ENCODE measurements around the gene MDP1.
A peak's percentile ranks its signal among the peaks of the same experiment; 100 is the strongest.

Gene MDP1

DNA sequence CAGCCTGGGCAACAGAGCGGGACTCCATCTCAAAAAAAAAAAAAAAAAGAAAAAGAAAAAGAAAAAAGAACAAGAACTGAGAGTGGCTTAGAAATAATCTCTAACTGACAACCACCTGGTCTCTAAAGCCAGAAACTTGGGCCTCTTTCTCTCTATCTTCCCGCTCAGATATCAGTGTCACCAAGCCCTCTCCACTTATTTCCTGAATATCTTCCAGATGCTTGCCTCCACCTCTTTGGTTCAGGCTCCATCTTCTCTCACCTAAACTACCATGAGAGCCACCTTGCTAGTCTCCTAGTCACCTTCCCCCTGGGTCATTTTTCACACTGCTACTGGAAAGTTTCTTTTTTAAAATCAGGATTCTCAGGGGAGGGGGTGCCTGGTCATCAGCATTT, 18.8 kb downstream of the MDP1 start:
- DNase-seq: no peak

DNA sequence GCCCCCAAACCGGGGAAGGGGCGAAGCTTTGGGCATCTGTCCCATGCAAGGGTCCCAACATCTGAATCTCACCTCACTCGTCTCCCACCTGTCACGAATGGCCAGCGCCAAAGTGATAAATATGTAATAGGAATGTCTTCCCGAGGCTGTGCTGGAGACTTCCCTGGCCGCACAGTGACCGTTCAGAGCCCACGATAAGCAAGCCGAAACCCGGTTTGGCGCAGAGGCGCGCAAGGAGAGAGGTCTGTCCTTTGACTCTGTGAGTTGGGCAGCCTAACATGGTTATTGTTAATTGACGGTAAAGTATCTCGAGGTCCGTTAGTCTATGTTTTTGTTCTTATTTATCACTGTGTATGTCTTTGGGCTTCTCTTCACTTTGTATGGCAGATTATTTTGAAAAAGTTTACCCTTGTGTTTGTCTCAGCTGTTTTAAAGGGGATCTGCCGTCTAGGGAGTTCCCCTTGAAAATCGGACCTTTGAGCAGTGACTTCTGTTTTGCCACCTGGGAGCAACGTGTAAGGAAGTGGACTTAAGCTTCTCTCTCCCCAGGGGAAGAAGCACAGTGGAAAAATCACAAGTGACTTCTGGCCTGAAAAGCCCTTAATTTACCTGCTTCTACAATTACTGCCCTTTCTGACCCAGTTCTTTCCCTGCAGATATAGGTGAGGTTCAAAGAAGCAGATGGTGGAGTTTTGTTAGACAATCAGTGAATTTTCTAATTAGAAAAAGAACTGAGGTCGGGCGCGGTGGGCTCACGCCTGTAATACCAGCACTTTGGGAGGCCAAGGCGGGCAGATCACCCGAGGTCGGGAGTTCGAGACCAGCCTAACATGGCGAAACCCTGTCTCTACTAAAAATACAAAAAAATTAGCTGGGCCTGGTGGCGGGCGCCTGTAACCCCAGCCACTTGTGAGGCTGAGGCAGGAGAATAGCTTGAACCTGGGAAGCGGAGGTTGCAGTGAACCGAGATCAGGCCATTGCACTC, 19.5 kb downstream of the MDP1 start:
- DNase-seq: no peak

DNA sequence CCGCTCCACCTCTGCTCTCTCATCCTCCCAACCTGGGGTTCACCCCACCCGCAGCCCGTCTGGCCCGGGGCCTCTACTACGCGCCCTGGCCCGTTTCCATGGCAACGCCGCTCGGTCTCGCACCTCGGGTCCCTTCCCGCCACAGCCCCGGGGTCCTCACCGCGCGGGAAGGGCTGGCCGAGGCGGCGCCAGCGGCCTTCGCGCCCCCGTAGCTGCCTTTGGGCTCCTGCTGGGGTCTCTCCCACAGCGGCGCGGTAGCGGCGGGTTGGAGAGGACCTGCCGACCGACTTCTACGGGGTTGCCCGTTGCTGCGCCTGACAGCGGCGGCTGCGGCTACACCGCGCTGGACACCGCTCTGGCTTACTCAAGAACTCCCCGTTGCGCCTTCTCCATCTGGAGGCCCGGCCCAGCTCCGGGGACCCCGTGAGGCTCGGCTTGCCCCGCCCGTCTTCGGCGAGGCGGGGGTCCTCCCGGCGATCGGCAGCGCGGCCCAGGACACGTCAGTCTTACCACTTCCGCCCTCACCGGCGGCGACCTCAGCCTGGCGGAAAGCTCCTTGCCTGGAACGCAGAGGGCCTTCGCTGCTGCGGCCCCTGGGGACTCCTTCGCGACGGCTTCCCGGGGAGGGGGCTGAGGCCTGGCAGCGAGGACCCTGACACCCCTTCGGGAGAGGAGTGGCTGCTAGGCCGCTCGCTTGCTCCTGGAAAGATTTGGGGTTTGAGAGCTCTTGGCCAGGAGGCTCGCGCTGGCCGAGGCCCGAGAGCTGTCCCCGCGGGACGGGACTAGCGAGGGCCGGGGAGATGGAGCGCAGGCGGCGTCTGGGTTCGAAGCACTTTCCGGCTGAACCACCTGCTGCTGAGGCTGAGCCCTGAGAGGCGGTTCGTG, 20.4 kb downstream of the MDP1 start, which contains the start of gene TM9SF1:
TM9SF1 (minus strand) TSS at position 256 of the 885 bp plus-strand sequence. CDS start 422 bp downstream, outside the sequence.
- peak; percentile 92 to 93 for DNase-seq

DNA sequence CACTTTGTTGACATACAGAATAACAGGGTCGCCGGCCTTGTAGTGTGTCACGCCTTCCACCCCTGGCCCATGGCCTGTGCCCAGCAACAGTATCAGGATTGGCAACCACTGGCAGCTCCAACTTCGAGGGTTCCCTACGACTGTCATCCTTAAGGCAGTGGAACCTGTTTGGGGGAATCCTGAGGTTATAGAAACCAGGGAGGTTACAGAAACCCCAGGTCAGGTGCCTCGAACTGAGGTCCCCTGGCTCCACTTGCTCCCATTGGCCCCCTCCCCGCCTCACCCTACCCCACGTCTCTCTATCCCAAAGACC, 21.0 kb downstream of the MDP1 start:
- DNase-seq: no peak

DNA sequence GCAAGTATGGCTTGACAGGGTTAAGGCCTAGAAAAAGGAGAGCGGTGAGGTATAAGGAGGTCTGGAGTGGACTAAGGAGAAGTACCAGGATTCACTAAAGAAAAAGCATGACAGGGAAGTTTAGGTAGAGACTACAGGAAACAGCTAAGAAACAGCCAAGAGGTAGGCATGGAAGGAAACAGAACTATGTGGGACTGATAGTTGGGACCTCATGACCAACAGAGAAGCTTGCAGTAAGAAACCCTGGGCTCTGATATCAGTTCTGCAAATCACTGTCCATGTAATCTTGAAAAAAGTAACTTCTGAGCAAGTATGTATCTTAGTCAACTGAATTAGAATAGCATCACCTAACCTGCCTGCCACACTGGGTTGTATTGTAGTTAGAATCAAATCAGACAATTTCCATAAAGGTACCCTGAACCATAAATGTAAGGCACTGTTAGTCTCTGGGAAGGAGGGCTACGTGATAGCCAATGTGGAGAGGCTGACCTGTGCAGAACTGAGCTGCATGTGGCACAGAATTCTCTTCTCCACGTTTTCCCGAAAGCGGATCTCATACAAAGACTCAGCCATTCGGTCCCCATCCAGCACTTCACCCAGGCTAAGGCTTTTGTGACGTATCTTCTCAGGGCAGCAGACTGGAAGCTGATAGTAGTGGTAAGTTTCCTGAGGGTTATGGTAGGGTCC, 21.5 kb downstream of the MDP1 start:
- DNase-seq: no peak

DNA sequence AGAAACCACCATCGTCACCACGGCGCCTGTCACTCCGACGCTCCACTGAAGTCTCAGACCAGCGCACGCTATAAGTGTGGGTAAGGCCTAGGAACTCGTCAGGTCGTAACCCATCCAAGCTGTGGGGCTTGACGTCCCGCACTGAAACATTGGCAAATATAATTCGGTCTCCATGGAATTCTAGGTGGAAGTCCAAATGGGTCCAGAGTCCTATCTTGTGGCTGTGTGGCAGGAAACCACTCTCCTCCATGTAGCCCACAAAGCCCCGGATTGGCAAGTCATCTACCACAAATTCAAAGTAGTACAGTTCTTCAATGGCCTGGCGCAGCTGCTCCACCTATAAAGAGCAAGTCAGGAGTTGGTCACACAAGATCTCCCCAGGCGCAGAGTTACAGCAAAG, 22.9 kb downstream of the MDP1 start:
- DNase-seq: no peak

DNA sequence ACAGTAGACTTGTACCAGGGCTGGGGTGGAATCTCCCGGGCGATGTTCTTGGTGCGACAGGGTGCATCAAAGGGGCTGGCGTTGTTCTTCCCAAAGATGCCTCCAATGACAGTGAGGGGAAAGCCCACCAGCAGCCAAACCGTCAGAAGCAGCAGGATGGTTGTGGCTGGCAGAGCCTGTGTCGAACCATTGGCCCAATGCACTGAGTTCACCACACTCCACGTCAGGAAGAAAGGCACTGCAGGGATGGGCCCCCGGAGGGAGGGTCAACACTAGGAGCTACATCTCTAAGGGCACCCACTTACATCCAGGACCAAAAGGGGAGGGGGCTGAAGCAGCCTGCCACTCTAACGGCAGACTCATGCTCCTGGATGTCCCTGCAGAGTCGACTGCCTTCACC, 25.4 kb downstream of the MDP1 start:
- DNase-seq: no peak

DNA sequence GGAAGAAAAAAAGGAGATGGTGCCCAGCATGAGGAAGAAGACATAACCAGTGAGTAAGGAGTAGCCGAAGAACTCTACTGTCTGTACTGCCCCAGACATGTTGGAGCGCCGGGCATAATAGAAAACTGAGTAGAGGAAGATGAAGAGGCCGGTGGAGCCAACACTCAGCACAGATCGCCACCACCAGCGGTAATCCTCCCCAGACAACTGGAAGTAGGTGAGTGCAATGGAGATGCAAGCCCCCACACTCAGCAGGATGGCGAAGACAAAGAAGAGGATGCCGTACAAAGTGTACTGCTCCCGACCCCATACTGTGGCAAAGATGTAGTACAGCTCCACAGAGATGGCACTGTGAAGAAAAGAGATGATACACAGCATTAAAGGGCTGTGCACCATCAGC, 26.4 kb downstream of the MDP1 start:
- DNase-seq: no peak

DNA sequence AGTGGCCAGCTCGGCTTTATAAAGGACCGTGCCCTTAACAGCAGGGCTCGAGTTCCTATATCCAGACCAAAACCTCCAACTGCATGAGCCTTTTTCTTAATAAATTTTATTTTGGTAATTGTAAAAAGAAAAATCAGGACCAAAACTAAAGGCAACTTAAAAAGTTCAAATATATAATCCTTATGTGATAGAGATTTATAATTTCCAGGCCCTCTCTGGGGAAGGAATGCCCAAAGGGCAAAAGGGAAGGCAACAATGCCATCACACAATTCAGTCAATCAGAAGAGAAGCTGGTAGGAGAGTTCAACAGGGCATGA, 26.8 kb downstream of the MDP1 start:
- no peak for DNase-seq

DNA sequence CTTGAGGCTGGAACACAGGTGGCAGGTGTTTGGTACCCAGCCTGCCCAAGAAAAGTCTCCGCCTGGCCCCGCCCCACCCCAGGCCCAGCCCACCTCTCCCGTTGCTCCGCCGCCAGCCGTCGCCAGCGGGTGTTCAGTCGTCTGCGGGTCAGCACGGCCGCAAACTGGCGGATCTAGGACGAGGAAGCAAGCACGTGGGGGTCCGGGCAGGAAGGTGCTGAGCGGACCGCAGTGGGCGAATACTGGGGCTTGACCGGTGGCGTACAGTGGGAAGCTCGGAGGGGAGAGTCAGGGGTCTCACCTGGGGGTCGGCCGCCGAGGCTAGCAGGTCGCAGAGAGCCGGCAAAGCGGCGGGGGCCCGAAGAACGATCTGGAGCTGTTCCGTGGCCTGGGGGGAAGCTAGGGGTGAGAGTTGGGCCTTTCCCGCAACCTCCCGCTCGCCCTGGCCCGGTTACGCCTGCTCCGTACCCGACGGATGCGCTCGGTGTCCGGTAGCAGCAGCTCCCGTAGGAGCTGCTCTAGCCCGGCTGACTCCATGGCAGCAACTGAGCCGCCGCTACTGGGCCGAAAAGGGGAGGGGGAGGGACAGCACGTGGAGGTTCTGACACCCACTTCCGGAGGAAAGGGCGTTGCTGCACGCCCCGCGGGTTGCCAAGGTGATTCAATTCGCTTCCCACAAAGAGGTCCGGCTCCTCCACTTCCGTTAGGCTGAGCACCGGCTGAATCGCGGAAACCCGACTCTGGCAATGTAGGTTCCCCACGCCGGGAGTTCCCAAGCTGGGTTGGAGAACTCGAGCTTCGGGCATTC, 27.4 kb downstream of the MDP1 start, which contains the start of gene IPO4:
IPO4 (minus strand) TSS at position 566 of the 808 bp plus-strand sequence; CDS start at position 537, 29 bp downstream.
- DNase-seq: peak; percentile 97

DNA sequence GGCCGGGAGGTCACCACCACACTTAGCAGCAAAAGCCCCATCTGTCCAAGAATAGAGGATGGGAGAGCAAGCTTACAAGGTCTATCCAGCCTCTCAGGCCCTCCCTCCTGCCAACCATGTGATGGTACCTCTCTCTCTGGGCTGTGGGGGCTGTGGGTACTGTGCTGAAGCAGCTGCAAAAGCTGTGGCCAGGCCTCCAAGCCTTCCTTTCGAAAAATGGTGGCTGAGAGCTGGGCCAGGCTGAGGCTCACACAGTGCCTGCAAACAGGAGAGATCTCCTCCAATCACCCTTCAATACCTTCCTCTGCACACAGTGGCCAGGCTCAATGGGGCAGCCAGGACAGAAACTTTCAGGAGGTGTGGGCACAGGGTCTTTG, 28.3 kb downstream of the MDP1 start:
- DNase-seq: no peak

DNA sequence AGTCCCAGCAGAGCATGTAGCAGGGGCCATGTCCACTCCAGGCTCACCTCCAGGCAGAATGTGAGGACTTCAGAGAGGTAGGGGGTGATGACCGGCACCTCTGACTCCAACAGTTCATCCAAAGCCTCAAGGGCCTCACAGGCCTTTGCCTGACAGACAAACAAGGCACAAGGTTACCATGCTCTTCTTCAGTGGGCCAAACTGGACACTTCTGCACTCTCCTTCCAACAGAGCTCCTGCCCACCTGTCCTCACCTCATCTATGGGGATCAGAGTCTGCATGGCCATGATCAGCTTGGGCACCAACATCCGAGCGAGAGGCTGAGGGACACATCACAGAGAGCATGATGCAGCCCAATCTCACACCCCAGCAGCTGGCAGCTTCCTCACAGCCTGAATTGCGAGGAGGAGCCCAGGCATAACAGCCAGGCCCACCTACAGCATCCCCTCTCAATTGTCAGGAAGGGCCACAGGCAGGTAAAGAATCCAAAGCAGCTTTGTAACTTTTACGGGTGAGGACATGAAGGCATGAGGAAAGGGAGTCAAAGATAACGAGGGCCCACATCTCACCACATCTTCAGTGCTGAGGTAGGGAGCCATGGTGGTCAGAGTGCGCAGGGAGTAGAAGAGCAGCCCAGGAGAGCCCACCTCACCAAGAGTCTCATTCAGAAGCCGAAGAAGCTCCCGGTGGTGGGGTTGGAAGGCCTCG, 28.9 kb downstream of the MDP1 start:
- no peak for DNase-seq

DNA sequence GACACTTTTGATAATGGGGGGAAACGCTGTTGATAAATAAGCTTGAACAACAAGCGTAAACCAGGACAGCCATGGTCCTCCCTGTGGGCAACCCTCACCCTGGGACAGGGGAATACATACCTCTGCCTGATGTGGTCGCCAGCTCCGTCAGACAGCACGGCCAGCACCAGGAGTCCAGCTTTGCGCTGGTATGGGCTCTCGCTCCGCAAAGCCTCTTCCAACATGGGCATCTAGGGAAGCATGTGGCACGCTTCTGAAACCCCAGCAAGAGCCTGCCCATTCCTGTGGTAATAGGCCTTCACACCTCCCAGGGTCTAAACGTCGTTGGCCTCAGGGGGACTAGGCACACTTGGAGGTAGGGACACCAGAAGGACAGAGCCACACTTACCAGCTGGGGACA, 30.1 kb downstream of the MDP1 start:
- DNase-seq: no peak

DNA sequence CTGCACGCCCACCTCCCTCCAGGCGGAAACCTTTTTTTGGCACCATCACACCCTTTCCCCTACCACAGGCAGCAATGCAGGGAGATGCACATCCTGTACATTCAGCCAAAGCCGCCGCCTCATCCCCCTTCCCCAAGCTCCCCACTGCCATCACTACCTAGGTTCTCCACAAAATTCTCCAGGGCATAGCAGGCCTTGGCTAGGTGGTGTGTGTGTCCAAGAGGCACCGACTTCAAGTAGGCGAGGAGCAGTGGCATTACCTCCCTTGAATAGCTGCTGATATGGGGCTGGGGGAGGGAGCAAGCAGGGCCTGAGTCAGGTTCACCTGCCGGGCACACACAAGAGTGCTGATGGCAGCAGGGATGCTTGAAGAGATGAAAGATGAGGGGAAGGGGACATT, 30.8 kb downstream of the MDP1 start:
- DNase-seq: no peak

DNA sequence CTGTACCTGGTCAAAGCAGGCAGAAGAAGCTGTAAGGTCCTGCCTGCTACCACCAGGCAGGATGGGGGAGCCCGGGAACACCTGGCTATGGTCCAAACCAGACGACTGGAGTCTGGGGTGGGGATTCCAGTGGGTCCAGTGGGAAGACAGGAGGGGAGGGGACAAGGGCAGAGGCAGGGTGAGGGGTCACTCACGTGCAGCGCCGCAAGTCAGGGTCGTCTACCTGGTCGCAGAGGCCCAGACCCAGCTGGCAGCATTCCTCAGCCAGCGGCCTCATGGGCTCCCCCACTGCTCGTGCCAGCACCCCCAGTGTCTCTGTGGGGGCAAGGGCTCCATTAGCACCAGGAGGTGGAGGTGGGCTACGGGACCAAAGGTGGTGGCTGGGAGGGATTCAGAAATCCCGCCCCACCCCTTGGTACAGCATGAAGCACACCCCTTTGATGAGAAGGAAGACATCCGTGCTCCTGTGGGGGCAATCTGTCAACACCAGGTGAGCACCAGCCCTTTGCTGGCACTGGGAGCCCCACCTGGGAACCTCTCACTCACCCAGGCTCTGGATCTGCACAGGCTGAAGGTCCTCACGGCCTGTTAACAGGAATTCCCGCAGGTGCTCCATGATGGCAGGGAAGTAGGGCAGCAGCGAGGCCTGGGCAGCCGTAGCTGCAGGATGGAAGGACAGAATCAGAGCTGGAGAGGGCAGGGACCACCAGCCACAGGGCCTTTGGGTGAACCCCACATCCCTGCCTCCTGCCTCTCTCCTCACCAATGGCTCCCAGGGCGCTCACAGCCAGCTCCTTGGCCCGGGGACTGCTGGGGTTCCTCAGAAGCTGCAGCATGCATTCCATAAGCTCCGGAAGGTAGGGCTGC, 31.5 kb downstream of the MDP1 start:
- no peak for DNase-seq

DNA sequence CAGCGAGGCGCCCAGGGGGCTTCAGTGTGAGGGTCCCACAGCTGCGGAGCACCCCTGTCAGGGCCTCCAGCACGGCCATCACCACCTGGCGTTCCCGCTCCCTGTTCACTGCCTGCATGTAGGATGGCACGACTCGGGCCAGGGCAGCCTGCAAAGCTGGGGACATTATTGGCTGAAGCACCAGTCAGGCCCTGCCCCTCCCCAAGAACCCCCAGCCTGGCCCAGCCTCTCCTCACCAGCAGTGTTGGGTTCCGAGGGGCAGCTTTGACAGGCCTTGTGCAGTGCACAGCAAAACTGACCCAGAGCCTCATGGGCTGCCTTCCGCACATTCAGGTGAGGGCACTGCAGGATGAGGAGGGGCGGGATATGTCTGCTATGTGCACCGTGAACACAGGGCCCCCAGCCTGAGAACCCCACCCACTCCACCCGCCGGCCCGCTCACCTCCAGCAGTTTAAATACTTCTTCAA, 32.8 kb downstream of the MDP1 start:
- DNase-seq: no peak

DNA sequence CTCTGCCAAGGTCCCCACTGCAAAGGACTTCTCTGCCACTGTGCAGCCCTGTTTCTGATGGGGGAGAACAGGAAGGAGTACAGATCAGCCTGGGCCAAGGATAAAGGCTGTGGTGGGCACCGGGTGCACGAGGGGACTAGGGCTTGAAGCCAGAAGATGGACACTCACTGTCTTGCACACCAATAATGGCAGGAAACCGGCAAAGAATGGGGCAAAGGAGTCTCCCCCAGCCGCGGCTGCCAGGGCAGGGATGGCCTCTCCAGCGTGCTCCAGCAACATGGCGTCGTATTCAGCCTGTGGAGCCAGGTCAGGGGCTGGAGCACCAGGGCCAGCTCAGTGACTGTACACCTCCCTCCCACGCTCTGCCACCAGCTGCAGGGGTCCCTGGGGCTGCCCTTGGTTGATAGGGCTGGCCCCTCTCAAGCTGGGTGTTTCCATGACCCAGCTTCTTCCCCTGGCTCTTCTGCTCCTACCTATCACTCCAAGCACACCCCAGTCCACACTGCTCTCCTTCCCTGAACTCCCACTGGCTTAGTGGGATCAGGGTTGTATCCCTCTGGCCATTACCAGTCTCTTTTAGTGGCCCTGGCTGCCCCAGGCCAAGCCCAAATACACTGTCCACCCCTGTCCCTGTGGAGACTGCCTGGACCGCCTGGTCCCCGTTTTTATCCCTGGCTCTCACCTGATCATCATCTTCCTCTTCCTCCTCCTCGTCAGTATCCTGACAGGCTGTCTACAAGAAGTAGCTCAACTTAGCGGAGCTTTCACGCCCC, 33.6 kb downstream of the MDP1 start:
- DNase-seq: no peak

DNA sequence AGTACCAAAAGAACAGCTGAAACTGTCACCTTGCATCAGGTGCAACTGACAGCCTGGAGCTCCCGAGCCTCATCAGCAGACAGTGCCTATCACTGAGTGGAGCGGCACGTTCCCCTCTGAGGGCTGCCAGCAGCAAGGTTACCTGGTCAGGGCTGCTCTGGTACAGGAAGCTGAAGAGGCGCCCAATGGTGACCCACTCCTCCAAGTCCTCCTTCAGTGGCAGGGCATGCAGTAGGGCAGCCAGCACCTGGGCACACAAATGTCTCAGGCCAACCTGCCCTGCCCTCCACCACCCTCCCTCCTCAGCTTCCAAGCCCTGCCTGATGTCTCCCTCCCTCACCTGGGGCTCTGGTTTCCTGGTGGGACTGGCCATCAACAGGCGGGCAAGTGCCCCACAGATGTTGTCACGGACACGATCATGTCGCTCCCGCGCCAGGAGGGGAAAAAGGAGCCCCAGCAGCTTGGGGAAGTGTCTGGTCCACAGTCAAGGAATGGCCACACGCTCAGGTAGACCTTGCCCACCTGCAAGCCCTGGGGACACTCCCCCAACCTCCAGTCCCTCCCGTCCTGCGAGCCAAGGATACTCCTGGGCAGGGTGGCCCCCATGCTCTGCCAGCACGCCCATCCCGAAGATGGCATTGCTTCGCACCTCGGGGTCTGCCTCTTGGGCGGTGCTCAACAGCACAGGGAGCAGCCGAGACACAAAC, 34.3 kb downstream of the MDP1 start:
- no peak for DNase-seq

All from CD4-positive, alpha-beta T cell treated with Interleukin-4 for 1 hour (primary cell).